Measurements from ENCODE around the gene DAAM1.

DNA sequence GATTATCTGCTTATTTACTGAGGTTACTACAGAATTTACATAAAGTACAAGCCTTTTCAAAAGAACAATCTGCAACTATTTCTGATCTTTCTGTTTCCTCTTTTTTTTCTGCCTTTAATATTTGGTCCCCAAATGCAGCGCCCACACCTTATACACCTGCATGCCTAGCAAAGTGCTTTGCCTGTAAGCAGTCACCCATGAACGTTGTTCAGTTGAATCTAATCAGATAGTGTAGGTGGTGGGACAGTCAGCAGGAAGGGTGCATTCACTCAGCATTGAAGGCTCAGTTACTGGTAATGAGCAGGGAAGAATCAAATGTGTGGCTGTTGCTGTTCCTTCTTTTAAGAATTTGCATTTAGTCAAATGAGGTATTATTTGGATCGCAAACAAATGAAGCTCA is 168.3 kb downstream of the DAAM1 start:
- no peak for TF ChIP-seq POLR2A (IDR thresholded peaks at IDR 0.05)
- TF ChIP-seq CTCF (IDR thresholded peaks at IDR 0.05) = no peak
- TF ChIP-seq EP300 (IDR thresholded peaks at IDR 0.05) = no peak
